ENCODE measurements around the gene OR6N2. TPM values are rescaled to one million over a fixed set of nuclear protein-coding genes. Genes with fewer than 3 reads are reported as not detected.

The OR6N2 gene
- total RNA-seq, 1 experiment from 2014 or later: not detected

DNA sequence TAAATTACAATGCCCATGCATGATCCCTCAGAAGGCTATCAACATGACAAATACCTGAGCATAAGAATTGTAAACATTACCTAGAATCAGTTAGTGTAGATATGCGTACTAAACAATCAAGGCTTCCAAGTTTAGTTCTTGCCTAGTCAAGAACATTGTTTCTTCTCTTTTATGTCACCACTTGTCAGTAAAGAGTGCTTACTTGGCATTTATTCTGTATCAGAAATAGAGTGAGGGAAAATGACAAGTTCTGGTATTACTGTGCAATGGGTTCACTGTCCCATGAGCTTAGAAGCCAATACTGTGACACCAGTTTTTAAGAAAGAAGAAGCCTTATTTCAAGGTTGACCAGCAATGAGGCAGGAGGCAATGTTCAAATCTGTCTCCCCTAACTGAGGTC lies 22.7 kb upstream of the OR6N2 start:
- Histone ChIP-seq H3K4me1 (ENCODE audit: insufficient read depth, low read length) (no peaks in the 10 kb centered on the region), H3K27ac (ENCODE audit: insufficient read length, low read depth, low read length) (no peak overlapping the region), H3K4me2 (ENCODE audit: insufficient read depth, insufficient read length, low read length) (no peak overlapping the region), H3K23ac (ENCODE audit: insufficient read length, low read depth, low read length) (no peak overlapping the region), H2BK5ac (ENCODE audit: insufficient read length, low read length) (no peak overlapping the region), H3K18ac (ENCODE audit: insufficient read length, low read depth, low read length) (no peak overlapping the region), H2AFZ (ENCODE audit: low read length) (no peak overlapping the region), H4K20me1 (ENCODE audit: control insufficient read depth, insufficient read depth, insufficient read length) (no peaks in the 10 kb centered on the region), H2BK20ac (ENCODE audit: low read depth, low read length, poor library complexity, severe bottlenecking) (no peak overlapping the region), H3K79me1 (ENCODE audit: insufficient read depth, low read depth, low read length, poor library complexity, severe bottlenecking) (no peaks in the 10 kb centered on the region), H3K23me2 (ENCODE audit: insufficient read length, low read depth, low read length, poor library complexity, severe bottlenecking) (no peaks in the 10 kb centered on the region), H3K27me3 (ENCODE audit: insufficient read depth, low read length) (no peaks in the 10 kb centered on the region), H4K91ac (ENCODE audit: insufficient read length, low read depth, low read length) (no peak overlapping the region), H4K5ac (ENCODE audit: insufficient read length, low read depth, low read length) (no peak overlapping the region), H3K56ac (ENCODE audit: insufficient read length, low read depth, low read length) (no peak overlapping the region), H2BK12ac (ENCODE audit: insufficient read length, low read depth, low read length) (no peak overlapping the region), H2AK5ac (ENCODE audit: insufficient read length, low read length) (no peak overlapping the region), H3K14ac (ENCODE audit: insufficient read depth, low read length) (no peak overlapping the region), H2BK120ac (ENCODE audit: low read depth, low read length, poor library complexity, severe bottlenecking) (no peak overlapping the region), H3K9me3 (ENCODE audit: control insufficient read depth, low read depth, low read length) (no peaks in the 10 kb centered on the region), H3K79me2 (ENCODE audit: insufficient read depth, low read length) (no peaks in the 10 kb centered on the region), H3K9ac (ENCODE audit: extremely low read depth, insufficient read length, low read length) (no peak overlapping the region), H2BK15ac (ENCODE audit: low read depth, low read length) (no peak overlapping the region), H4K8ac (replicated peaks; ENCODE audit: insufficient read length, low read depth, low read length) (no peak overlapping the region), H3T11ph (ENCODE audit: low read length) (no peak overlapping the region), H3K4ac (ENCODE audit: low read depth, low read length) (no peak overlapping the region)
- no peak overlapping the region for H3K4me3 Mint-ChIP-seq
- no peak for DNase-seq
- WGBS (ENCODE audit: extremely low coverage, insufficient read length, low lambda C conversion rate): no CpG with 5 or more reads among the region's 1 CpG
- H3K36me3 Mint-ChIP-seq (ENCODE audit: insufficient read depth in 1 of 3, low read depth in 3 of 3): no peaks in the 10 kb centered on the region
- no peaks in the 10 kb centered on the region for H3K9me3 Mint-ChIP-seq
- H3K27ac Mint-ChIP-seq: no peak overlapping the region
- TF ChIP-seq, protein P1, sequence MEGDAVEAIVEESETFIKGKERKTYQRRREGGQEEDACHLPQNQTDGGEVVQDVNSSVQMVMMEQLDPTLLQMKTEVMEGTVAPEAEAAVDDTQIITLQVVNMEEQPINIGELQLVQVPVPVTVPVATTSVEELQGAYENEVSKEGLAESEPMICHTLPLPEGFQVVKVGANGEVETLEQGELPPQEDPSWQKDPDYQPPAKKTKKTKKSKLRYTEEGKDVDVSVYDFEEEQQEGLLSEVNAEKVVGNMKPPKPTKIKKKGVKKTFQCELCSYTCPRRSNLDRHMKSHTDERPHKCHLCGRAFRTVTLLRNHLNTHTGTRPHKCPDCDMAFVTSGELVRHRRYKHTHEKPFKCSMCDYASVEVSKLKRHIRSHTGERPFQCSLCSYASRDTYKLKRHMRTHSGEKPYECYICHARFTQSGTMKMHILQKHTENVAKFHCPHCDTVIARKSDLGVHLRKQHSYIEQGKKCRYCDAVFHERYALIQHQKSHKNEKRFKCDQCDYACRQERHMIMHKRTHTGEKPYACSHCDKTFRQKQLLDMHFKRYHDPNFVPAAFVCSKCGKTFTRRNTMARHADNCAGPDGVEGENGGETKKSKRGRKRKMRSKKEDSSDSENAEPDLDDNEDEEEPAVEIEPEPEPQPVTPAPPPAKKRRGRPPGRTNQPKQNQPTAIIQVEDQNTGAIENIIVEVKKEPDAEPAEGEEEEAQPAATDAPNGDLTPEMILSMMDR (conservative IDR thresholded peaks at IDR 0.05): no peak
- no peaks in the 10 kb centered on the region for H3K4me1 Mint-ChIP-seq
- H3K27me3 Mint-ChIP-seq (ENCODE audit: low read depth): peaks cover 2% of the 10 kb centered on the region; the same call in 1 of the 2 replicates

Measured in H9 (cell line).